GM23248 (cell line): ENCODE data around the gene IQCN.

Experiments
- EZH2 ChIP-seq: fragments of 200-600 bp; sonication (generic); IDR thresholded peaks from 2 replicates; pipeline ENCODE4 v1.6.1; 2018; ENCODE audit warnings: antibody characterized with exemption, mild to moderate bottlenecking; ENCODE audit not compliant: insufficient read depth, poor library complexity, severe bottlenecking
- EZH2phosphoT487 ChIP-seq: fragments of 200-600 bp; sonication (generic); IDR thresholded peaks from 2 replicates; pipeline ENCODE4 v1.6.1; 2018; ENCODE audit warnings: antibody characterized with exemption, moderate library complexity, mild to moderate bottlenecking, low read depth; ENCODE audit not compliant: insufficient read depth

- TF ChIP-seq EZH2 (no peak), EZH2phosphoT487 (no peak)
These were observed 19.6 kb upstream of the IQCN start for GRCh38 chr19:18293642-18294466.
